Measurements from ENCODE around the gene ESPN. TPM values are rescaled to one million over a fixed set of nuclear protein-coding genes. Genes with fewer than 3 reads are reported as not detected.

Gene ESPN
- total and polyA plus RNA-seq, 2 of the 8 experiments (the other 6 are each of a cell fraction or from before 2014, with no cell fraction given) = 5.2 to 16.3 TPM

DNA sequence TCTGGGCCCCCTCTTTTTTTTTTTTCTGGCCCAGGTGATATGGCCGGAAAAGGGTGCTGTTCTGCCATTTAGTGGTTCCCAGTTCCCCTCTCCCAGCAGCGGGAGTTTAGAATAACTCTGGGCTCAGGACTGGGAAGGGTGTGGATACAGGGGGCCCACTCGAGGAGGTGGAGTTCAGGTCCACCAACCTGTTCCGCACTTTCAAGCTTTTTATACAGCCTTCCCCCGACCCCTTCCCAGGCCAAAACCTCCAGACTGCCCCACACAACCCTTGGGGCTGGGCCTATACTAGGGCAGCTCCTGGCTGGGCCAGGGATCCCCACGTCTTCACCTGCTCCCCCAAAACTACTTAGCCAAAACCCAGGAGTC lies 66.5 kb downstream of the ESPN start:
- CTCF ChIA-PET (ENCODE audit: partially characterized antibody) = interaction anchor here (0.6 to 12.0 kb wide), 18 partner anchors 8 to 143 kb away, joined by 3 to 168 read pairs (median 5); partner anchors contain the start of gene NOL9
- H3K4me2 ChIP-seq (ENCODE audit: insufficient read depth in 1 of 2, low read depth in 2 of 2, low read length in 2 of 2) = peak overlapping the region; percentile 80 to 92
- H3K4me3 ChIP-seq (ENCODE audit: extremely low read depth in 1 of 4, insufficient read depth in 2 of 4, low read depth in 3 of 4, low read length in 4 of 4) = peak overlapping the region; percentile 45 to 80 (median 68)
- no peak overlapping the region for H3K23ac ChIP-seq (ENCODE audit: insufficient read length)
- H3K4ac ChIP-seq (replicated peaks; ENCODE audit: insufficient read length, low read depth, low read length) = no peak overlapping the region
- no peak overlapping the region for H3K56ac ChIP-seq (replicated peaks; ENCODE audit: insufficient read length, low read depth, low read length)
- H3K23me2 ChIP-seq (ENCODE audit: low read depth, low read length) = peaks cover 11% of the 10 kb centered on the region; the same call in 1 of the 2 replicates
- H2BK20ac ChIP-seq (ENCODE audit: low read length) = no peak overlapping the region; the same call in 1 of the 2 replicates
- H2AK5ac ChIP-seq (ENCODE audit: low read depth, low read length) = peak overlapping the region; percentile 83; the same call in 1 of the 2 replicates
- no peak for DNase-seq (ENCODE audit: low read depth in 1 of 2, low spot score in 2 of 2)
- no peaks in the 10 kb centered on the region for H3K36me3 ChIP-seq (ENCODE audit: control insufficient read depth in 2 of 4, insufficient read depth in 4 of 4, low read length in 3 of 4)
- 23% methylated on average over 6 of the region's 6 CpGs; no CpG with 5 or more reads in 1 of the 2 experiments for WGBS, 2 experiments (ENCODE audit: extremely low coverage in 1 of 2, insufficient coverage in 1 of 2, insufficient read length in 1 of 2, insufficient replicate concordance in 2 of 2, low coverage in 1 of 2, low lambda C conversion rate in 2 of 2, missing lambda C conversion rate in 1 of 2)
- 0 out of 2 replicates have a peak overlapping the region, but pooled peaks have one; percentile 40 for H2BK12ac ChIP-seq (ENCODE audit: low read depth, low read length)
- peaks cover 0 to 5% (median 4%) of the 10 kb centered on the region in 4 experiments; a peak in 5 of 7 replicates for H3K27me3 ChIP-seq (replicated peaks in 1 of 4; ENCODE audit: control insufficient read depth in 3 of 4, extremely low read depth in 1 of 4, insufficient read depth in 3 of 4, low read length in 3 of 4)
- H2BK5ac ChIP-seq (ENCODE audit: low read depth, low read length) = 0 out of 2 replicates have a peak overlapping the region, but pooled peaks have one; percentile 48
- H3K79me2 ChIP-seq (ENCODE audit: control insufficient read depth in 1 of 2, insufficient read depth in 2 of 2, low read length in 2 of 2) = no peaks in the 10 kb centered on the region
- no peak overlapping the region for H4K5ac ChIP-seq (ENCODE audit: insufficient read length, low read depth, low read length)
- H3K27ac ChIP-seq (ENCODE audit: low read depth, low read length) = no peak overlapping the region
- POLR2A ChIA-PET (ENCODE audit: partially characterized antibody) = interaction anchor here (0.6 to 1.6 kb wide), 10 partner anchors 11 to 119 kb away, joined by 3 to 8 read pairs (median 4); no protein-coding TSS in a partner anchor
- peaks cover 2 to 6% of the 10 kb centered on the region in 2 experiments for H4K20me1 ChIP-seq (replicated peaks in 1 of 2; ENCODE audit: control insufficient read depth in 1 of 2, insufficient read depth in 2 of 2, low read length in 2 of 2)
- peaks cover 0 to 34% (median 19%) of the 10 kb centered on the region in 4 experiments; a peak in 6 of 7 replicates for H3K4me1 ChIP-seq (replicated peaks in 1 of 4; ENCODE audit: control insufficient read depth in 3 of 4, insufficient read depth in 4 of 4, low read length in 3 of 4)
- no peak overlapping the region; the same call in 1 of the 2 replicates for H2BK15ac ChIP-seq (ENCODE audit: low read length)
- H3K9ac ChIP-seq (replicated peaks in 1 of 4; ENCODE audit: extremely low read depth in 1 of 4, low read depth in 3 of 4, low read length in 3 of 4) = no peak overlapping the region
- H3K14ac ChIP-seq (ENCODE audit: insufficient read length) = no peak overlapping the region
- no peak overlapping the region for H3K18ac ChIP-seq (ENCODE audit: extremely low read depth, low read length)
- no peak overlapping the region for H2BK120ac ChIP-seq (replicated peaks; ENCODE audit: low read depth, low read length)
- no peaks in the 10 kb centered on the region for H3K9me3 ChIP-seq (ENCODE audit: insufficient read depth in 2 of 2, low read depth in 1 of 2, low read length in 1 of 2)
- no peak overlapping the region for H2AFZ ChIP-seq (ENCODE audit: low read length)
- peak overlapping the region; percentile 52 for H4K91ac ChIP-seq (replicated peaks; ENCODE audit: insufficient read length, low read length)
- TF ChIP-seq SIN3A (conservative IDR thresholded peaks at IDR 0.05 in 1 of 2, IDR thresholded peaks at IDR 0.05 in 1 of 2; ENCODE audit: low read depth in 1 of 2, low read length in 2 of 2) = no peak
- no peak for TF ChIP-seq RNF2 (IDR thresholded peaks at IDR 0.05; ENCODE audit: borderline replicate concordance, low read depth, low read length, missing control alignments, poor library complexity, severe bottlenecking)
- 0 out of 2 replicates have a peak, but pooled peaks have one; percentile 24 for TF ChIP-seq RBBP5 (IDR thresholded peaks at IDR 0.05; ENCODE audit: borderline replicate concordance, low read depth, low read length)
- TF ChIP-seq PHF8 (conservative IDR thresholded peaks at IDR 0.05; ENCODE audit: low read depth, low read length) = 0 out of 2 replicates have a peak, but pooled peaks have one; percentile 13
- no peak for TF ChIP-seq TCF12 (IDR thresholded peaks at IDR 0.05; ENCODE audit: low read depth, low read length)
- peak; percentile 1 for TF ChIP-seq KDM4A (IDR thresholded peaks at IDR 0.05; ENCODE audit: low read depth, low read length, severe bottlenecking)
- TF ChIP-seq BCL11A (IDR thresholded peaks at IDR 0.05; ENCODE audit: low read depth in 2 of 2, low read length in 2 of 2) = no peak
- TF ChIP-seq BACH1 (IDR thresholded peaks at IDR 0.05; ENCODE audit: low read length) = no peak
- no peak for TF ChIP-seq EP300 (IDR thresholded peaks at IDR 0.05; ENCODE audit: borderline replicate concordance in 1 of 2, low read depth in 2 of 2, low read length in 2 of 2)
- no peak for FAIRE-seq
- no peak overlapping the region; the same call in 1 of the 2 replicates for H4K8ac ChIP-seq (ENCODE audit: extremely low read depth, insufficient read depth, low read length)
- H3K79me1 ChIP-seq (ENCODE audit: low read depth, low read length) = no peaks in the 10 kb centered on the region; the same call in 1 of the 2 replicates

Data from H1 (cell line).